MM.1S (cell line): ENCODE measurements around the gene DCDC2C.

Experiments
- DNase-seq: peaks from one replicate; pipeline ENCODE4 v3.0.0-alpha.2; 2015
- H2AFZ ChIP-seq: fragments of 300-600 bp; sonication (generic); 2 replicates; pipeline ENCODE4 v1.6.0; 2016; ENCODE audit warnings: antibody characterized with exemption, low read length
- H3F3A ChIP-seq: fragments of 300-600 bp; sonication (generic); 2 replicates; pipeline ENCODE4 v1.6.1; 2016; ENCODE audit warnings: mild to moderate bottlenecking, antibody characterized with exemption, low read length, moderate library complexity, mixed read lengths; ENCODE audit not compliant: insufficient read depth
- H3K27ac ChIP-seq: fragments of 300-600 bp; sonication (generic); 2 replicates; pipeline ENCODE4 v1.5.1; 2016; ENCODE audit warnings: mild to moderate bottlenecking, low read length
- H3K27me3 ChIP-seq: fragments of 300-600 bp; sonication (generic); replicated peaks from 2 replicates; pipeline ENCODE4 v1.6.0; 2016; ENCODE audit warnings: low read length; ENCODE audit not compliant: insufficient read depth
- H3K36me3 ChIP-seq: fragments of 300-600 bp; sonication (generic); replicated peaks from 2 replicates; pipeline ENCODE4 v1.6.1; 2016; ENCODE audit warnings: mild to moderate bottlenecking, low read length, mixed read lengths; ENCODE audit not compliant: insufficient read depth
- H3K4me1 ChIP-seq: fragments of 300-600 bp; sonication (generic); 2 replicates; pipeline ENCODE4 v1.6.1; 2016; ENCODE audit warnings: low read length, mixed read lengths
- H3K4me2 ChIP-seq: fragments of 300-600 bp; sonication (generic); 2 replicates; pipeline ENCODE4 v1.6.0; 2016; ENCODE audit warnings: low read depth, low read length
- H3K4me3 ChIP-seq: fragments of 300-600 bp; sonication (generic); 2 replicates; pipeline ENCODE4 v1.5.1; 2016; ENCODE audit warnings: low read length, mixed read lengths
- H3K79me2 ChIP-seq: fragments of 300-600 bp; sonication (generic); 2 replicates; pipeline ENCODE4 v1.6.1; 2016; ENCODE audit warnings: mixed run types, low read length, mixed read lengths
- H3K9ac ChIP-seq: fragments of 300-600 bp; sonication (generic); 2 replicates; pipeline ENCODE4 v1.6.1; 2016; ENCODE audit warnings: low read length, mixed read lengths
- H3K9me2 ChIP-seq: fragments of 300-600 bp; sonication (generic); replicated peaks from 2 replicates; pipeline ENCODE4 v1.6.1; 2016; ENCODE audit warnings: mild to moderate bottlenecking, low read length, mixed read lengths; ENCODE audit not compliant: insufficient read depth
- H3K9me3 ChIP-seq: fragments of 300-600 bp; sonication (generic); replicated peaks from 2 replicates; pipeline ENCODE4 v1.6.1; 2016; ENCODE audit warnings: mild to moderate bottlenecking, low read length, mixed read lengths; ENCODE audit not compliant: insufficient read depth
- H4K20me1 ChIP-seq: fragments of 300-600 bp; sonication (generic); 2 replicates; pipeline ENCODE4 v1.6.1; 2016; ENCODE audit warnings: mild to moderate bottlenecking, low read length, moderate library complexity, mixed read lengths; ENCODE audit not compliant: insufficient read depth
- CTCF ChIP-seq: fragments of 300-600 bp; sonication (generic); IDR thresholded peaks from 2 replicates; pipeline ENCODE4 v1.5.1; 2016; ENCODE audit warnings: antibody characterized with exemption, low read length, mixed read lengths
- EZH2 ChIP-seq: fragments of 300-600 bp; sonication (generic); optimal IDR thresholded peaks from 2 replicates; pipeline ENCODE3; 2017; ENCODE audit warnings: low read depth, mild to moderate bottlenecking, antibody characterized with exemption, low read length, mixed read lengths
- EZH2phosphoT487 ChIP-seq: fragments of 300-600 bp; sonication (generic); IDR thresholded peaks from 2 replicates; pipeline ENCODE4 v1.6.1; 2018; ENCODE audit warnings: antibody characterized with exemption, low read length

DCDC2C gene

GRCh38 chr2:3730646-3731045 lies 27.3 kb downstream of the DCDC2C start:
- Histone ChIP-seq H3K4me2 (no peak overlapping the region), H4K20me1 (no peaks in the 10 kb centered on the region), H3K27ac (no peak overlapping the region), H3K4me3 (no peak overlapping the region), H3K9me3 (no peaks in the 10 kb centered on the region), H3K9me2 (no peaks in the 10 kb centered on the region), H3F3A (no peaks in the 10 kb centered on the region), H2AFZ (no peak overlapping the region), H3K36me3 (no peaks in the 10 kb centered on the region), H3K4me1 (no peaks in the 10 kb centered on the region), H3K27me3 (no peaks in the 10 kb centered on the region), H3K9ac (no peak overlapping the region), H3K79me2 (no peaks in the 10 kb centered on the region)
- TF ChIP-seq EZH2phosphoT487: no peak
- TF ChIP-seq EZH2: no peak
- no peak for TF ChIP-seq CTCF
- DNase-seq: no peak

GRCh38 chr2:3731829-3732228 lies 28.5 kb downstream of the DCDC2C start:
- TF ChIP-seq EZH2 (no peak), EZH2phosphoT487 (no peak), CTCF (no peak)
- H3K9me3 ChIP-seq: no peaks in the 10 kb centered on the region
- no peak for DNase-seq
- H3K79me2 ChIP-seq: no peaks in the 10 kb centered on the region
- no peaks in the 10 kb centered on the region for H3K9me2 ChIP-seq
- H3K4me3 ChIP-seq: no peak overlapping the region
- no peak overlapping the region for H3K4me2 ChIP-seq
- no peaks in the 10 kb centered on the region for H3K36me3 ChIP-seq
- H3K27me3 ChIP-seq: no peaks in the 10 kb centered on the region
- no peak overlapping the region for H3K9ac ChIP-seq
- no peaks in the 10 kb centered on the region for H4K20me1 ChIP-seq
- H2AFZ ChIP-seq: no peak overlapping the region
- H3K4me1 ChIP-seq: no peaks in the 10 kb centered on the region
- H3K27ac ChIP-seq: no peak overlapping the region
- H3F3A ChIP-seq: no peaks in the 10 kb centered on the region

GRCh38 chr2:3736112-3736511 lies 32.7 kb downstream of the DCDC2C start:
- Histone ChIP-seq H3K9ac (no peak overlapping the region), H3K79me2 (no peaks in the 10 kb centered on the region), H3K9me2 (no peaks in the 10 kb centered on the region), H3K4me2 (no peak overlapping the region), H3F3A (no peaks in the 10 kb centered on the region), H4K20me1 (no peaks in the 10 kb centered on the region), H3K27ac (no peak overlapping the region), H3K9me3 (no peaks in the 10 kb centered on the region), H3K27me3 (no peaks in the 10 kb centered on the region), H2AFZ (no peak overlapping the region), H3K4me1 (no peaks in the 10 kb centered on the region), H3K36me3 (no peaks in the 10 kb centered on the region), H3K4me3 (no peak overlapping the region)
- TF ChIP-seq EZH2phosphoT487: no peak
- no peak for TF ChIP-seq CTCF
- TF ChIP-seq EZH2: no peak
- no peak for DNase-seq
